HuH-7 (cell line): Measurements from ENCODE around the gene ATXN1.
"Not testable (repeated sequence)": the region's sequence is repeated elsewhere in the genome, so short reads cannot be mapped to it uniquely, and the experiment has no call there.

ENCODE experiments used
- DNase-seq: peaks from one replicate; pipeline ENCODE4 v3.0.0; 2011; ENCODE audit warnings: low spot score

The ATXN1 gene

GRCh38 chr6:16473184-16473907 is 287.9 kb downstream of the ATXN1 start:
- DNase-seq, result no peak

- no peak for DNase-seq
Measured at GRCh38 chr6:16472349-16473069, 288.8 kb downstream of the ATXN1 start.

GRCh38 chr6:16471910-16472297 is 289.4 kb downstream of the ATXN1 start:
- DNase-seq, result no peak

GRCh38 chr6:16471222-16471909 is 289.9 kb downstream of the ATXN1 start:
- no peak for DNase-seq

GRCh38 chr6:16470502-16471221 is 290.6 kb downstream of the ATXN1 start:
- no peak for DNase-seq

GRCh38 chr6:16468991-16469615 is 292.2 kb downstream of the ATXN1 start:
- no peak for DNase-seq

- DNase-seq, result no peak
Measured at GRCh38 chr6:16466800-16467553, 294.3 kb downstream of the ATXN1 start.

GRCh38 chr6:16464045-16464444 is 297.2 kb downstream of the ATXN1 start:
- DNase-seq, result no peak

- not testable (repeated sequence) for DNase-seq
Measured at GRCh38 chr6:16463246-16463645, 298.0 kb downstream of the ATXN1 start.

- no peak for DNase-seq
Measured at GRCh38 chr6:16461491-16461890, 299.8 kb downstream of the ATXN1 start.

GRCh38 chr6:16459472-16459871 is 301.8 kb downstream of the ATXN1 start:
- DNase-seq, result not testable (repeated sequence)

GRCh38 chr6:16452348-16452747 is 308.9 kb downstream of the ATXN1 start:
- no peak for DNase-seq

- no peak for DNase-seq
Measured at GRCh38 chr6:16450821-16451220, 310.4 kb downstream of the ATXN1 start.

- no peak for DNase-seq
Measured at GRCh38 chr6:16450285-16450684, 311.0 kb downstream of the ATXN1 start.

GRCh38 chr6:16446273-16446672 is 315.0 kb downstream of the ATXN1 start:
- DNase-seq, result no peak

- no peak for DNase-seq
Measured at GRCh38 chr6:16442031-16442430, 319.2 kb downstream of the ATXN1 start.

- DNase-seq, result no peak
Measured at GRCh38 chr6:16441262-16441661, 320.0 kb downstream of the ATXN1 start.

GRCh38 chr6:16440636-16441212 is 320.5 kb downstream of the ATXN1 start:
- no peak for DNase-seq

GRCh38 chr6:16438718-16439591 is 322.3 kb downstream of the ATXN1 start:
- DNase-seq, result no peak

- no peak for DNase-seq
Measured at GRCh38 chr6:16437984-16438383, 323.3 kb downstream of the ATXN1 start.
